Activated CD4-positive, alpha-beta T cell treated with anti-CD3 and anti-CD28 coated beads for 1 hour (primary cell): ENCODE data around the gene TPGS1.

Source experiments
- DNase-seq: peaks from one replicate; pipeline ENCODE4 v3.0.0-alpha.2; 2020

The TPGS1 gene

GRCh38 chr19:542173-542866 lies 35.0 kb downstream of the TPGS1 start:
- DNase-seq = no peak

- peak; percentile 64 for DNase-seq
Measured at GRCh38 chr19:543910-544608, 36.8 kb downstream of the TPGS1 start, which contains the start of gene GZMM. GZMM (plus strand) TSS chr19:544053; CDS start chr19:544072, 19 bp downstream.

GRCh38 chr19:547117-547516 lies 39.8 kb downstream of the TPGS1 start:
- no peak for DNase-seq

GRCh38 chr19:547836-548720 lies 40.8 kb downstream of the TPGS1 start:
- DNase-seq = no peak

GRCh38 chr19:548886-549830 lies 41.9 kb downstream of the TPGS1 start:
- no peak for DNase-seq

GRCh38 chr19:554817-555216 lies 47.5 kb downstream of the TPGS1 start:
- no peak for DNase-seq

GRCh38 chr19:555474-555808 lies 48.1 kb downstream of the TPGS1 start:
- no peak for DNase-seq

GRCh38 chr19:556611-557382 lies 49.5 kb downstream of the TPGS1 start:
- DNase-seq = no peak

GRCh38 chr19:558770-559439 lies 51.6 kb downstream of the TPGS1 start:
- DNase-seq = no peak

GRCh38 chr19:560121-560520 lies 52.8 kb downstream of the TPGS1 start:
- no peak for DNase-seq

- no peak for DNase-seq
Measured at GRCh38 chr19:566403-566802, 59.1 kb downstream of the TPGS1 start.

- no peak for DNase-seq
Measured at GRCh38 chr19:566844-567243, 59.5 kb downstream of the TPGS1 start.

GRCh38 chr19:567296-567900 lies 60.1 kb downstream of the TPGS1 start:
- DNase-seq = no peak
